ENCODE data around the gene RGS19.

DNA sequence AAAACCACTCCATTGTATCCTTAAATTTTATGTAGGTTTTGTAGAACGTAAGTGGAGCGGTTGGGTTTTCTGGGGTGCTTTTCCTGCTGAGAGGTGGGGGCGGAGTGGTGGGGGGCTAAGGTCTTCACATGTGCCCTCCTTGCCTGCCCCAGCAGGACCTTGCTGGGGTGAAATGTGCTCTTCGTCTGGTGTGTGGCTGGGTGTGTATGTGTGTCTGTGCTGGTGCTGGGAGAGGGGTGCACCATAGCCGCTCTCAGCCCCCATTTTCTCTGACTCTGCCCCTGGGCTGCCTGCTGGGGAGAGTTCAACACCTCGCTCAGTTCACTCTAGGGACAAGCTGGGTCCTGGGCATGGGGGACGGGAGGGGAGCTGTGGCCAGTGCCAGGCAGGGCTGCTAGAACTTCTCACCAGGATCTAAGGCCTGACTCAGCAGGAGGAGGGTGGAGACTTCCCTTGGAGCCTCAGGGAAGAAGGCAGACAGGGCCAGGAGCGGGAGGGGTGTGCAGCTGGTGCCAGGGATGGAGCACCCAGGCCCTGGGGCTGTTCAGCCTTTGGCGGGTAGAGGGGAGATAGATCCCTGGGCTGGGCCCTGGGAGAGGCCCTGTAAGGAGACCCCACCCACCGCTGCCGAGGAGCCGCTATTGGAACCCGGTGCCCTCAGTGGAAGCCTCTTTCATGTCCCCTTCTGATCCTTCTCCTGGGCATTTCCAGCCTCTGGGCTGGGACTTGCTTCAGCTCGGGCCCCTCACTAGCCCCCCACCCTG lies 34.7 kb downstream of the RGS19 start:
- TF ChIP-seq, protein P1, sequence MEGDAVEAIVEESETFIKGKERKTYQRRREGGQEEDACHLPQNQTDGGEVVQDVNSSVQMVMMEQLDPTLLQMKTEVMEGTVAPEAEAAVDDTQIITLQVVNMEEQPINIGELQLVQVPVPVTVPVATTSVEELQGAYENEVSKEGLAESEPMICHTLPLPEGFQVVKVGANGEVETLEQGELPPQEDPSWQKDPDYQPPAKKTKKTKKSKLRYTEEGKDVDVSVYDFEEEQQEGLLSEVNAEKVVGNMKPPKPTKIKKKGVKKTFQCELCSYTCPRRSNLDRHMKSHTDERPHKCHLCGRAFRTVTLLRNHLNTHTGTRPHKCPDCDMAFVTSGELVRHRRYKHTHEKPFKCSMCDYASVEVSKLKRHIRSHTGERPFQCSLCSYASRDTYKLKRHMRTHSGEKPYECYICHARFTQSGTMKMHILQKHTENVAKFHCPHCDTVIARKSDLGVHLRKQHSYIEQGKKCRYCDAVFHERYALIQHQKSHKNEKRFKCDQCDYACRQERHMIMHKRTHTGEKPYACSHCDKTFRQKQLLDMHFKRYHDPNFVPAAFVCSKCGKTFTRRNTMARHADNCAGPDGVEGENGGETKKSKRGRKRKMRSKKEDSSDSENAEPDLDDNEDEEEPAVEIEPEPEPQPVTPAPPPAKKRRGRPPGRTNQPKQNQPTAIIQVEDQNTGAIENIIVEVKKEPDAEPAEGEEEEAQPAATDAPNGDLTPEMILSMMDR (IDR thresholded peaks at IDR 0.05) = no peak
- TF ChIP-seq POLR2A (IDR thresholded peaks at IDR 0.05) = no peak

Measured in heart left ventricle (tissue), 13 donors.